Duodenal mucosa (tissue), 2 donors: ENCODE results near the gene LIMA1.
"Not testable (repeated sequence)": the region's sequence is repeated elsewhere in the genome, so short reads cannot be mapped to it uniquely, and the experiment has no call there.

Source experiments
- H3K27ac ChIP-seq: one replicate; pipeline ENCODE4 v1.7.0; 2013; ENCODE audit warnings: low read depth, low read length
- H3K27me3 ChIP-seq, 2 donors: one replicate each; pipeline ENCODE4 v1.7.0; 2013; ENCODE audit warnings: low read length in 2 of 2, control low read depth in 1 of 2; ENCODE audit not compliant: insufficient read depth in 2 of 2, control insufficient read depth in 1 of 2
- H3K36me3 ChIP-seq, 2 donors: one replicate each; pipeline ENCODE4 v1.7.0; 2013; ENCODE audit warnings: low read length in 2 of 2, control low read depth in 1 of 2; ENCODE audit not compliant: insufficient read depth in 2 of 2, control insufficient read depth in 1 of 2
- H3K4me1 ChIP-seq, 2 donors: one replicate each; pipeline ENCODE4 v1.7.0; 2013; ENCODE audit warnings: low read length in 2 of 2, control low read depth in 1 of 2; ENCODE audit not compliant: insufficient read depth in 2 of 2, control insufficient read depth in 1 of 2
- H3K4me3 ChIP-seq, 2 donors: one replicate each; pipeline ENCODE4 v1.7.0; 2013; ENCODE audit warnings: low read length in 2 of 2, low read depth in 1 of 2
- H3K9ac ChIP-seq, 2 donors: one replicate each; pipeline ENCODE4 v1.7.0; 2013; ENCODE audit warnings: low read length in 2 of 2, low read depth in 1 of 2
- H3K9me3 ChIP-seq, 2 donors: one replicate each; pipeline ENCODE4 v1.7.0; 2013; ENCODE audit warnings: low read length in 2 of 2, control low read depth in 1 of 2; ENCODE audit not compliant: control insufficient read depth in 1 of 2

Gene LIMA1

GRCh38 chr12:50221228-50222008, 61.9 kb downstream of the LIMA1 start:
- H3K36me3 ChIP-seq = peaks cover 13 to 35% of the 10 kb centered on the region in 2 donors
- H3K4me1 ChIP-seq = peaks cover 4 to 7% of the 10 kb centered on the region in 2 donors
- H3K4me3 ChIP-seq = peak overlapping the region; percentile 44 to 63
- H3K9ac ChIP-seq = peak overlapping the region; percentile 7 to 62
- peak overlapping the region; percentile 43 for H3K27ac ChIP-seq
- H3K27me3 ChIP-seq = no peaks in the 10 kb centered on the region
- no peaks in the 10 kb centered on the region for H3K9me3 ChIP-seq

- no peaks in the 10 kb centered on the region for H3K27me3 ChIP-seq
- H3K27ac ChIP-seq = no peak overlapping the region
- peak overlapping the region in 1 of 2 donors; percentile 62 for H3K9ac ChIP-seq
- H3K9me3 ChIP-seq = no peaks in the 10 kb centered on the region
- peak overlapping the region; percentile 44 to 63 for H3K4me3 ChIP-seq
- peaks cover 4 to 7% of the 10 kb centered on the region in 2 donors for H3K4me1 ChIP-seq
- H3K36me3 ChIP-seq = peaks cover 13 to 39% of the 10 kb centered on the region in 2 donors
Measured at GRCh38 chr12:50220363-50220995, 62.8 kb downstream of the LIMA1 start.

GRCh38 chr12:50219544-50219943, 63.8 kb downstream of the LIMA1 start:
- Histone ChIP-seq H3K4me1 (peaks cover 4 to 6% of the 10 kb centered on the region in 2 donors), H3K27ac (no peak overlapping the region), H3K4me3 (no peak overlapping the region), H3K9ac (no peak overlapping the region), H3K27me3 (no peaks in the 10 kb centered on the region), H3K9me3 (no peaks in the 10 kb centered on the region), H3K36me3 (peaks cover 13 to 43% of the 10 kb centered on the region in 2 donors)

- peaks cover 13 to 46% of the 10 kb centered on the region in 2 donors for H3K36me3 ChIP-seq
- H3K9ac ChIP-seq, H3K9me3 ChIP-seq, H3K27me3 ChIP-seq, H3K27ac ChIP-seq, H3K4me3 ChIP-seq, H3K4me1 ChIP-seq: not testable (repeated sequence)
Measured at GRCh38 chr12:50219001-50219400, 64.3 kb downstream of the LIMA1 start.

- H3K9ac ChIP-seq = no peak overlapping the region
Measured at GRCh38 chr12:50218386-50218785, 64.9 kb downstream of the LIMA1 start.

GRCh38 chr12:50217202-50217601, 66.1 kb downstream of the LIMA1 start:
- Histone ChIP-seq H3K27me3 (no peaks in the 10 kb centered on the region), H3K27ac (no peak overlapping the region), H3K4me3 (no peak overlapping the region), H3K4me1 (peaks cover 0 to 2% of the 10 kb centered on the region in 2 donors), H3K9ac (no peak overlapping the region), H3K36me3 (peaks cover 13 to 55% of the 10 kb centered on the region in 2 donors), H3K9me3 (no peaks in the 10 kb centered on the region)

More at GRCh38 chr12:50218386-50218785, 64.9 kb downstream of the LIMA1 start:
- Histone ChIP-seq H3K36me3 (peaks cover 13 to 47% of the 10 kb centered on the region in 2 donors), H3K27me3 (no peaks in the 10 kb centered on the region), H3K9me3 (no peaks in the 10 kb centered on the region), H3K4me1 (no peaks in the 10 kb centered on the region), H3K4me3 (no peak overlapping the region), H3K27ac (no peak overlapping the region)

GRCh38 chr12:50215033-50215432, 68.3 kb downstream of the LIMA1 start:
- no peak overlapping the region for H3K27ac ChIP-seq
- peaks cover 9 to 54% of the 10 kb centered on the region in 2 donors for H3K36me3 ChIP-seq
- H3K4me1 ChIP-seq = peaks cover 0 to 11% of the 10 kb centered on the region in 2 donors
- no peaks in the 10 kb centered on the region for H3K9me3 ChIP-seq
- H3K9ac ChIP-seq = no peak overlapping the region
- no peaks in the 10 kb centered on the region for H3K27me3 ChIP-seq
- no peak overlapping the region for H3K4me3 ChIP-seq

- Histone ChIP-seq H3K9me3 (no peaks in the 10 kb centered on the region), H3K9ac (no peak overlapping the region), H3K27me3 (no peaks in the 10 kb centered on the region), H3K4me1 (peaks cover 0 to 11% of the 10 kb centered on the region in 2 donors), H3K36me3 (peaks cover 9 to 52% of the 10 kb centered on the region in 2 donors), H3K4me3 (no peak overlapping the region), H3K27ac (no peak overlapping the region)
Measured at GRCh38 chr12:50214018-50214417, 69.3 kb downstream of the LIMA1 start.

GRCh38 chr12:50213439-50213838, 69.9 kb downstream of the LIMA1 start:
- H3K27ac ChIP-seq = no peak overlapping the region
- H3K4me1 ChIP-seq = peaks cover 0 to 11% of the 10 kb centered on the region in 2 donors
- H3K36me3 ChIP-seq = peaks cover 9 to 53% of the 10 kb centered on the region in 2 donors
- no peaks in the 10 kb centered on the region for H3K9me3 ChIP-seq
- no peak overlapping the region for H3K9ac ChIP-seq
- H3K27me3 ChIP-seq = no peaks in the 10 kb centered on the region
- no peak overlapping the region for H3K4me3 ChIP-seq

- H3K4me1 ChIP-seq = peaks cover 0 to 11% of the 10 kb centered on the region in 2 donors
- no peak overlapping the region for H3K9ac ChIP-seq
Measured at GRCh38 chr12:50212071-50212467, 71.3 kb downstream of the LIMA1 start.

More at GRCh38 chr12:50212071-50212467, 71.3 kb downstream of the LIMA1 start:
- no peaks in the 10 kb centered on the region for H3K9me3 ChIP-seq
- H3K4me3 ChIP-seq = no peak overlapping the region
- H3K27me3 ChIP-seq = no peaks in the 10 kb centered on the region
- no peak overlapping the region for H3K27ac ChIP-seq
- peaks cover 7 to 41% of the 10 kb centered on the region in 2 donors for H3K36me3 ChIP-seq
